GM18502 (cell line): Measurements from ENCODE around the gene KIF19.

Experiments used
- ATAC-seq: cut with Tn5 transposase; IDR thresholded peaks from one replicate; pipeline ENCODE4 v1.9.1; 2021; ENCODE audit warnings: mild to moderate bottlenecking; ENCODE audit not compliant: unreplicated experiment, poor library complexity

The KIF19 gene

GRCh38 chr17:74304184-74304583 is 21.8 kb upstream of the KIF19 start:
- ATAC-seq: no peak

- no peak for ATAC-seq
Observed at GRCh38 chr17:74305865-74306654, 20.0 kb upstream of the KIF19 start.

GRCh38 chr17:74307984-74308773 is 17.8 kb upstream of the KIF19 start:
- no peak for ATAC-seq

- no peak for ATAC-seq
Observed at GRCh38 chr17:74309902-74310301, 16.1 kb upstream of the KIF19 start.

- ATAC-seq: no peak
Observed at GRCh38 chr17:74314877-74315276, 11.1 kb upstream of the KIF19 start.

GRCh38 chr17:74316220-74316619 is 9.8 kb upstream of the KIF19 start:
- no peak for ATAC-seq

GRCh38 chr17:74317071-74317470 is 9.0 kb upstream of the KIF19 start:
- no peak for ATAC-seq

GRCh38 chr17:74318391-74318790 is 7.6 kb upstream of the KIF19 start:
- no peak for ATAC-seq

- no peak for ATAC-seq
Observed at GRCh38 chr17:74324521-74324920, 1.5 kb upstream of the KIF19 start.

GRCh38 chr17:74325376-74325742 is 667 bp upstream of the KIF19 start:
- no peak for ATAC-seq

GRCh38 chr17:74326506-74326905 is 480 bp downstream of the KIF19 start:
- ATAC-seq: no peak

- ATAC-seq: no peak
Observed at GRCh38 chr17:74328487-74328886, 2.5 kb downstream of the KIF19 start.

GRCh38 chr17:74329378-74329777 is 3.4 kb downstream of the KIF19 start:
- ATAC-seq: no peak

- no peak for ATAC-seq
Observed at GRCh38 chr17:74330446-74330845, 4.4 kb downstream of the KIF19 start.

GRCh38 chr17:74332017-74332650 is 6.1 kb downstream of the KIF19 start:
- no peak for ATAC-seq

GRCh38 chr17:74332763-74333283 is 6.8 kb downstream of the KIF19 start:
- ATAC-seq: no peak

- ATAC-seq: no peak
Observed at GRCh38 chr17:74334393-74335039, 8.5 kb downstream of the KIF19 start.

- no peak for ATAC-seq
Observed at GRCh38 chr17:74335529-74336062, 9.6 kb downstream of the KIF19 start.

GRCh38 chr17:74336307-74336706 is 10.3 kb downstream of the KIF19 start:
- no peak for ATAC-seq

- ATAC-seq: no peak
Observed at GRCh38 chr17:74337834-74338500, 11.9 kb downstream of the KIF19 start.
